GM03348 (cell line): ENCODE results near the gene AQP7.
"Not testable (repeated sequence)": the region's sequence is repeated elsewhere in the genome, so short reads cannot be mapped to it uniquely, and the experiment has no call there.

Source experiments
- DNase-seq: peaks from one replicate; pipeline ENCODE4 v3.0.0; 2012; ENCODE audit warnings: low spot score

Gene AQP7

GRCh38 chr9:33433871-33434270 is 31.5 kb upstream of the AQP7 start:
- no peak for DNase-seq

GRCh38 chr9:33431420-33431819 is 29.1 kb upstream of the AQP7 start:
- no peak for DNase-seq

GRCh38 chr9:33430942-33431341 is 28.6 kb upstream of the AQP7 start:
- no peak for DNase-seq

GRCh38 chr9:33429256-33429985 is 27.1 kb upstream of the AQP7 start:
- DNase-seq = no peak

- DNase-seq = no peak
These were observed 24.5 kb upstream of the AQP7 start for GRCh38 chr9:33426843-33427293.

GRCh38 chr9:33425128-33425533 is 22.8 kb upstream of the AQP7 start:
- DNase-seq = no peak

GRCh38 chr9:33424492-33424891 is 22.1 kb upstream of the AQP7 start:
- DNase-seq = not testable (repeated sequence)

- not testable (repeated sequence) for DNase-seq
These were observed 21.7 kb upstream of the AQP7 start for GRCh38 chr9:33424043-33424442.

- no peak for DNase-seq
These were observed 17.4 kb upstream of the AQP7 start for GRCh38 chr9:33419708-33420303.

GRCh38 chr9:33418090-33418489 is 15.7 kb upstream of the AQP7 start:
- no peak for DNase-seq

- no peak for DNase-seq
These were observed 14.6 kb upstream of the AQP7 start for GRCh38 chr9:33416996-33417395.

GRCh38 chr9:33415501-33416038 is 13.2 kb upstream of the AQP7 start:
- DNase-seq = peak; percentile 75

- no peak for DNase-seq
These were observed 12.6 kb upstream of the AQP7 start for GRCh38 chr9:33414889-33415500.

- DNase-seq = no peak
These were observed 11.9 kb upstream of the AQP7 start for GRCh38 chr9:33414268-33414667.

- no peak for DNase-seq
These were observed 5.7 kb upstream of the AQP7 start for GRCh38 chr9:33408087-33408486.

- no peak for DNase-seq
These were observed 4.7 kb upstream of the AQP7 start for GRCh38 chr9:33407061-33407460.

GRCh38 chr9:33404788-33405362 is 2.5 kb upstream of the AQP7 start:
- no peak for DNase-seq

GRCh38 chr9:33403941-33404787 is 1.8 kb upstream of the AQP7 start:
- no peak for DNase-seq

- DNase-seq = not testable (repeated sequence)
These were observed 559 bp downstream of the AQP7 start for GRCh38 chr9:33401809-33402208.

- not testable (repeated sequence) for DNase-seq
These were observed 3.3 kb downstream of the AQP7 start for GRCh38 chr9:33399047-33399446.

- DNase-seq = not testable (repeated sequence)
These were observed 4.6 kb downstream of the AQP7 start for GRCh38 chr9:33397801-33398200.
